Astrocyte of the hippocampus (primary cell): Measurements from ENCODE around the gene USP37.
A peak's percentile ranks its signal among the peaks of the same experiment; 100 is the strongest.
"Not testable (repeated sequence)": the region's sequence is repeated elsewhere in the genome, so short reads cannot be mapped to it uniquely, and the experiment has no call there.

Experiments
- DNase-seq: peaks from one replicate; pipeline ENCODE4 v3.0.0; 2011; ENCODE audit warnings: low read depth, low spot score

USP37 gene

DNA sequence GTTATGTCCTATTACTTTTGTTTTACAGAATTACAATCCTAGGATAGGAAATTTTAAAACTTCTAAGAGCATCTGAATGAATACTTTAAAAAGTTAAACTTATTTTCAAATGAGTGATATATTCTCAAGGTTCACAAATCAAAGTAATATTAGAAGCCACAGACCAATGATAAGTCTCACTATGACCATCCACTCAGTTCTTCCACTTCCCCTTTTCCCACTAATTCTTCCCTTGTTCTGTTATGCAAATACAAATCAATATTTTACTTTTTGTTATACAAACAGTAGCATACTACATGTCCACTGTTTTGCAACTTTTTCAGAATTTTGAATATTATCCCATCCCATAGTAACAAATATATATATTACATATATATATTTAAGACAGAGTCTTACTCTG, 20.2 kb downstream of the USP37 start:
- no peak for DNase-seq

DNA sequence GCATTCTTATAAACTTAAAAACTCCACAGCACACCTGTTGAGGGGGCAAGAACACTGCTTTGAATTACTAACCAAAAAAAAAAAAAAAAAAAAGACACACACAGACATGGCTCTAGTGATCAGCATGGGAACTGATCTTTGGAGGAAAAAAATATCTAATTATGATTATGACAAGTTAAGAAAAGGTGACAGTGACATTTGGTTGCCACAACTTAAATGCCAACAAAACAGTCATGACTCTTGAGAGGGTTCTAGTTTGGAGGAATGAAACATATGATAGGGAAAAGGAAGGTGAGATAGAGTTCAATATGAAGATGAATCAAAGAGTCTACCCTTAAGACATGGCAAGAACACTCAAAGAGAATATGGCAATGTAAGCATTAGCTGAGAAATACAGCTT, 20.6 kb downstream of the USP37 start:
- no peak for DNase-seq

DNA sequence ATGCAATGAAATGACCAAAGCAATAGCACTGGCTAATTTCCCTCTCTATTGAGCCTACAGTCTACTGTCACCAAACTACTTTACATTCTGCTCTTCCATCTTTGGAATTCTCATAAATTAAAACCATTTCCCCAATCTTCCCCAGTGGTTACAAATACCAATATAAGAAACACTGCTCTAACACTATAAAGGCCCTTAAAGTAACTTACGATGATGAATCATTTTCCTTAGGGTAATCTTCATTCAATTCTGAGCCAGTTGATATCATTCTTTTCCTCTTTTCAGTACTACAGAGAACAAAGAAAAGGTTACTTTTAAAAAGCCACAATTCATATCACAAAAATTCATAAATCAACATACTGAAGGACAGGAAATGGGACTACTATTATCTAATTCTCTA, 22.1 kb downstream of the USP37 start:
- DNase-seq: no peak

DNA sequence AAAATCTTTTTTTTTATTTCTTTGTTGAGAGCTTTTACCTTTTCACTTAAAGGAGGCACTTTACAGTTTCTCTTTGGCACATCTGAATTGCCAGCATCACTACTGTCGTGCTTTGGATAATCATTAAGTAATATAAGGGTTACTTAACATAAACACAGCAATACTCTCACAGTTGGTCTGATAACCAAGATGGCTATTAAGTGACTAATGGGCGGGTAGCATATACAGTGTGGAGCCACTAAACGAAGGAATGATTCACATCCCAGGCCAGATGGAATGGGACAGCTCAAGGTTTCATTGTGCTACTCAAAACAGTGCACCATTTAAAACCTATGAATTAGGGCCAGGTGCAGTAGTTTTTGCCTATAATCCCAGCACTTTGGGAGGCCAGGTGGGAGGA, 28.1 kb downstream of the USP37 start:
- DNase-seq: no peak

DNA sequence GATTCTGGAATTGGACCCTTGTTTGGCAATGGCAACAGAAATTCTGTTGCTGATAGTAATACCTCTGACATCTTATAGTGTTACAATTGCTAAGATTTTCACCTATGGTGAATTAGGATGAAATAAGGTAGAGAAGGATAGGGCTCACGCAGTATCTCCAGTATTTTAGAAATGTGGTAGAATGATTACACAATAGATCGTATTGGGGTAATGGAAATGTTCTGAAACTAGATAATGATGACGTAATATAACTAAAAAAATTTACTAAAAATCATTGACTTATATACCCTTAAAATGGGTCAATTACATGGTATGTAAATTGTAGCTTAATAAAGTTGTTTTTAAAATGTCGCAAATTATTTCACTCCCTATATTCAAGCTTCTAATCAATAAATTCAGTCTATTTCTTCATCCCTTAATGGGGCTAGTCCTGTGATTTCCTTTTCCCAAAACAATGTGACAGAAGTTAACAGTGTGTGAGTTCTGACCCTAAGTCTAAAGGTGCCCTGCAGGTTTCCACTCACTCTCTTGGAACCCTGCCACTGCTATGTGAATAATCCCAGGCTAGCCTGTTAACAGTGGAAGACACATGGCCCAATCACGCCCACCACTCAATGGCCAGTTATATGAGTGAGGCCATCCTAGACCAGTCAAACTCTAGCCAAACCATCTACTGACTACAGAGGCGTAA, 31.2 kb downstream of the USP37 start:
- no peak for DNase-seq

DNA sequence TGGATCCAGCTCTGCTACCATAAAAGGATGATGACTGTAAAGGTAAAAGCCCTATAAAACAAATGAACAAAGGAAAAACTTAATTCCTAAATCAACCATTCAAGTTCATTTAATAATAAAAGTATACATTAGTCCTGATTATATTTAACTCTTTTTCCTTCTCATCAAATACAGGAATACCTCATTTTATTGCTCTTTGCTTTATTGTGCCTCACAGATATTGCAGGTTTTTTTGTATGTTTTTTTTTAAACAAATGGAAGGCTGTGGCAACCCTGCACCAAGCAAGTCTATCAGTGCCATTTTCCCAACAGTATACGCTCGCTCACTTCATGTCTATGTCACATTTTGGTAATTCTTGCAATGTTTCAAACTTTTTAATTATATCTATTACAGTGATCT, 38.2 kb downstream of the USP37 start:
- no peak for DNase-seq

DNA sequence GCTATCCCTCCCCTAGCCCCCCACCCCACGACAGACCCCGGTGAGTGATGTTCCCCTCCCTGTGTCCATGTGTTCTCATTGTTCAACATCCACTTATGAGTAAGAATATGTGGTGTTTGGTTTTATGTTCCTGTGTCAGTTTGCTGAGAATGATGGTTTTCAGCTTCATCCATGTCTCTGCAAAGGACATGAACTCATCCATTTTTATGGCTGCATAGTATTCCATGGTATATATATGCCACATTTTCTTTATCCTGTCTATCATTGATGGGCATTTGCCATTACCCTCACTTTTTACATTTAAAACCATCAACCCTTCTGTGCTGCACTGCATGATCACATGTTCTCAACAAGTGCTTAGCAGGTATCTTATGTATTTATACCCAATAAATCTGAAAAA, 39.7 kb downstream of the USP37 start:
- not testable (repeated sequence) for DNase-seq

DNA sequence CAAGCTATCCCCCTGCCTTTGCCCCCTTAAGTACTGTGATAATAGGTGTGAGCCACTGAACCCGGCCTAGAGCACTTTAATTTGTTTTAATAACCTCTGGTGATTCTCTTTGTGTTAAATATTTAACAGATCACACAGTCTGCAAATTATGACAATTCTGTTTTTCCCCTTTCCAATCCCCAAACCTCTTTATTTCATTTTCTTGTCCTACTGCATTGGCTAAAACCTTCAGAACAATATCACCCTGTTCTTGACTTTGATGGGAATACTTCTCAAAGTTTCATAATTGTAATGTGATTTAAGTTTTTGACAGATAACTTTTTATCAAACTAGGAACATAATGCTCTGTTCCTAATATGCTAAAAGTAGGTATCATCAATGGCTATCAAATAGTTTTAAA, 44.5 kb downstream of the USP37 start:
- DNase-seq: no peak

DNA sequence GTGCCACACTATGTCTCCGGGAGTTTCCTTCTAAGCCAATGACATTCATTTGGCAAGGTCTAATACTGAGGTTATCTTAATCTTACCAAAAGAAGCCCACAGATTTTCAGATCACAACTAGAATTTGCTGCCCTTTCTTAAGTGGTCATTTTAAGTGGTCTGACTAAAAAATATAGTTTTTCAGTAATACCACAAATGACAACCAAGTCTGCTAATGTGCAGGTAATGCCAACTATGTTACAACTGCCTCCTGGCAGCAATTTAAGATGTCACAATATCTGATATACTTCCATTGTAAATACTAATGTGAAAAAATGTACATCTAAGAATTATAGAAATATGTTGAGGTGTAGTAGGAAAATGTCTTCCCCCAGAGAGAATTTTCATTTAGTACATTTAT, 49.3 kb downstream of the USP37 start:
- DNase-seq: no peak

DNA sequence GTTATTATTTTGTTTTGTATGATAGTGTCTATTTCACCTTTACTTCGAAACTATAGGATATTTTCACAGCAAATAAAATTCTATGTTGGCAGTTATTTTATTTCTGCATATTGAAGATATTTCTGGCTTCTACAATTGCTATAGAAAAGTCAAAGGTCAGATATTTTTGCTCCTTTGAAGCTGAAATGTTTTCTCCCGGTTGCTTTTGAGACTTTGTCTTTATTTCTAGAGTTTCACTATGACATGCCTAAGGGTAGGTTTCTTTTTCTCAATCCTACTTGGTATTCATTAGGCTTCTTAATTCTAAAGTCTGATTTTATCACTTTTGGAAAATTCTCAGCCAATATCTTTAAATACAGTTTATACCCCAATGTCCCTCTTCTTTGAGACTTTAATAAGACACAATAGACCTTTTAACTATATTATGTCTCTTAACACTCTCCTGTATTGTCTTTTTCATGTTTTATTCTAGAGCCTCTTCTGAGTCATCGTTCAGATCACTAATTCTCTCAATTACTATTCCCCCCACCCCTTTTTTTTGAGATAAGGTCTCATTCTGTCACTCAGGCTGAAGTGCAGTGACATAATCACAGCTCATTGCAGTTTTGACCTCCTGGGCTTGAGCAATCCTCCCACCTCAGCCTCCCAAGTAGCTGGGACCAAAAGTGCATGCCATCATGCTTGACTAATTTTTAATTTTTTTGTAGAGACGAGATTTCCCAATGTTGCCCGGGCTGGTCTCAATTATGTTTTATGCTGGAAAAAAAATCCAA, 50.5 kb downstream of the USP37 start:
- no peak for DNase-seq

DNA sequence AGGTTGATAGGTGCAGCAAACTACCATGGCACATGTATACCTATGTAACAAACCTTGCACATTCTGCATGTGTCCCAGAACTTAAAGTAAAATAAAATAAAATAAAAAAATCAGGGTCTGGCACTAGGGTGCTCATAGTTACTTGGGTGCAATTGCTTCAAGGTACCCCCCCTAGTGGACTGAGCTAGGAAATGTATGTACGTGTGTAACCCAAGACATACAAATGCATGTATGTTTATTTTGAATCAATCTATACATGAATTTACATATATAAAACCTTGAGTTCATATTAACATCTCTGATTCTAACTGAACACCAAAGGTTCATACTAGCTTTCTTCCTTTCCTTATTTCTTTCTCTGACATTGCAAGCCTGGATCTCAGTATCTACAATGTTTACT, 51.5 kb downstream of the USP37 start:
- no peak for DNase-seq

DNA sequence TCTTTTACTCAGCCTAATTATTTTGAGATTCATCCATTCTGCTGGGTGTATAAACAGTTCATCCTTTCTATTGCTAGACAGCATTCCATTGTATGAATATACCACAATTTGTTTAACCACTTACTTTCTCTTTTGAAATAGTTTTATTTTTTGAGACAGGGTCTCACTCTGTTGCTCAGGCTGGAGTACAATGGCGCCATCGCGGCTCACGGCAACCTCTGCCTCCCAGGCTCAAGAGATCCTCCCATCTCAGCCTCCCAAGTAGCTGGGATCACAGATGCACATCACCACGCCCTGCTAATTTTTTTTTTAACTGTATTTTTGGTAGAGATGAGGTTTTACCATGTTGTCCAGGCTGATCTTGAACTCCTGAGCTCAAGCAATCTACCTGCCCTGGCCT, 54.5 kb downstream of the USP37 start:
- no peak for DNase-seq

DNA sequence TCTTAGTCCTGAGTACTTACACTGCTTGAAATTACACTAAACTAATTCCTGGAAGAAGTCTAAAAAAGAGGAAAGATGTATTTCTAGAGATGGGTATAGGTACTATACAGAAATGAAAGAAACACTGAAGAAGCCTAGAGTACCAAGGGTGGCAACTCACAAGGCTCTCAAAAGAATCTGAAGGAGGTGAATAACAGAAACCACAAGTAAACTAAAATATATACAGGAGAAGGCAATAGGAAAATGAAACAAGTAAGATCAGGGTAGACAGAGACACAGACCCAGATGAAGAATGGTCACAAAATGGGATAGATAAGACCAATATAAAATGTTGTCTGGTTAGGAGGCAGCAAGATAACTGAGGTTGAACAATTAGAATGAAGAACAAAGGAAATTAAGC, 59.9 kb downstream of the USP37 start:
- DNase-seq: no peak

DNA sequence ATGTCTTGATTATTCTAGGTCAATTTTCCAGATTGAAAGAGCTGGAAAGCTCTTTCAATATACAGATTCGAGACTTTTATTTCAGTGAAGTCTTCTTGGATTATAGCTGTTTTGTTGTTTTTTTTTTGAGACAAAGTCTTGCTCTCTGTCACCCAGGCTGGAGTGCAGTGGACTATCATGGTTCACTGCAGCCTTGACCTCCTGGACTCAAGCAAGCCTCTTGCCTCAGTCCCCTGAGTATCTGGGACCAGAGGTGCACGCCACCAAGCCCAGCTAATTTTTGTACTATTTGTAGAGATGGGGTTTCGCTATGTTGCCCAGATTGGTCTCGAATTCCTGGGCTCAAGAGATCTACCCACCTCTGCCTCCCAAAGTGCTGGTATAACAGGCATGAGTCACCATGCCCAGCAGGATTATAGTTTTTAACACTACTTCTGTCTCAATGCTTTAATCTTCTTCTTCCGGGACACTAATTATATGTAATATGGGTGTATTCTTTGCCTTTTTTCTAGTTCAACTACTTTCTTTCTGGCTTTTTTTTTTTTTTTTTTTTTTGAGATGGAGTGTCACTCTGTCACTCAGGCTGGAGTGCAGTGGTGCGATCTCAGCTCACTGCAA, 62.3 kb downstream of the USP37 start:
- no peak for DNase-seq

DNA sequence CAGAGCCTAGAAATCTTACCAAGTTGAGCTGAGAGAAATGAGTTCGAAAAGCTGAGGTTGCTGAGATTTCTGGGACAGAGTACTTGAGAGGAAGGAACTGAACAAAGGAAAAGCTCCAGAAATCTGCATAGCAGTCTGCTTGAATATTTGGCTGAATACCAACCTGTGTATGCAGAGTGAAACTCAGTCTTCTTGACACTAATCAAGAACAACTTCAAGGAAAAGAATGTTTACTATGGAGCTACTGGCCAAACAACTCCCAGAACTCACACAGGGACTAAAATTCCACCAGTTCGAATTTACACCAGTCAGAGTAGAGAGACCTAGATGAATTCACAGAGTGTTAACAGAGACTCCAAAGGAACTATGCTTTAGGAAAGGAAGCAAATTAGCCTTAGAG, 66.5 kb downstream of the USP37 start:
- peak; percentile 87 for DNase-seq

DNA sequence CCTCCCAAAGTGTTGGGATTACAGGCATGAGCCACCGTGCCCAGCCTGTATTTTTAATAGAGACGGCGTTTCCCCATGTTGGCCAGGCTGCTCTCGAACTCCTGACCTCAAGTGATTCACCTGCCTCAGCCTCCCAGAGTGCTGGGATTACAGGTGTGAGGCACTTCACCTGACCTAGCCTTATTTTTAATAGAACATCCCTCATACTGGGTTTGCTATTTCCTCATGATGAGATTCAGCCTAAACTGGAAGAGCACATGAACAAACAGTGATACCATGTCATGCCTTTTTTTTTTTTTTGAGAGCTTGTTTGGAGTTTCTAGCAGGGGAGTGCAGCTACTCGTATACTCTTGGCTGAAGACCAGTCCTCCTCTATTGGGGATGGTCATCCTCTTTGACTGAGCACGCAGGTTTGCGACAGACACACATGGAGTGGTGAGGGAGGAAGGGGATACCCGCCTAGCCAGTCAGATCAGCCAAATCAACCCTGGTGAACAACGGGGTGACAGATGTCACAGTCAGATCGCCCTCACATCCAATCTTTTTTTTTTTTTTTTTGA, 67.6 kb downstream of the USP37 start:
- DNase-seq: no peak

DNA sequence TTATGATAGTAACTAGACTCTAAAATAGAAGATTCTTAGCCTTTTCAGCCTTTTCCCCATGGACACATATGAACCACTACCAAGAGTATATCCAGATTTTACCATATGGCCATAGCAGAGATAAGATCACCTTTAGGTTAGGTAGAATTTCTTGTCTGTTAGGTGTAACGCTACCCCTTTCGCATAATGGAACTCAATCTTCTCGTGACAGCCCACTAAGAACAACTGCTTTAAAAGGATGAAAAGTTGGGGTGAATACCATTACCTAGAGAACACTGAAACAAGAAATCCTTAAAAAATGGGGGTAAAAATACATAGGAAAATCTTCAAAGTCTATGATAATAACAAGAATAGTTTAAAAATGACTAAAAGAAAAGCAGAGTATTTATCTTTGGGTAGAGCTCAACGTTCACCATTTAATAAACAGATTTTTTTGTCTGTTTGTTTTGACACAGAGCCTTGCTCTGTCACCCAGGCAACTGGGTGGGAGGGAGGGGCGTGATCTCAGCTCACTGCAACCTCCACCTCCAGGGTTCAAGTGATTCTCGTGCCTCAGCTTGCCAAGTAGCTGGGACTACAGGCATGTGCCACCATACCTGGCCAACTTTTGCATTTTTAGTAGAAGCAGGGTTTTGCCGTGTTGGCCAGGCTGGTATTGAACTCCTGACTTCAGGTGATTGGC, 82.0 kb downstream of the USP37 start:
- DNase-seq: no peak

DNA sequence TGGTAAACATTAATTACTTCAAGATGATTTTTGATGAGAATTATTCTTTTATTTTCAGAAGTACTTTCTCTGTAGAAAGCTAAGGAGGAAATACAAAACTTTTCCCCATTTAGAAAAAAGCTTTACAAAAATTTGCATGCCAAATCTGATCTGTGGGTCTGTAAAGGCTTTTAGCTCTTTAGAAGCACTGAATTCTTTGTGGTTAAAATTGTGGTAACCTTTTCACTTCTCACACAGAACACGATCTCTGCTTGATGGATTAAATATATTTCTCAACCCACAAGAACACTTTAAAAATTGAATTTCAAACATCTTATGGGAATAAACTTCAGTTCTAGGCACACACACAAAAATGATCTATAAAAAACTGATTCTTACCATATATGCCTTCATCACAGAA, 85.5 kb downstream of the USP37 start:
- DNase-seq: peak; percentile 63

DNA sequence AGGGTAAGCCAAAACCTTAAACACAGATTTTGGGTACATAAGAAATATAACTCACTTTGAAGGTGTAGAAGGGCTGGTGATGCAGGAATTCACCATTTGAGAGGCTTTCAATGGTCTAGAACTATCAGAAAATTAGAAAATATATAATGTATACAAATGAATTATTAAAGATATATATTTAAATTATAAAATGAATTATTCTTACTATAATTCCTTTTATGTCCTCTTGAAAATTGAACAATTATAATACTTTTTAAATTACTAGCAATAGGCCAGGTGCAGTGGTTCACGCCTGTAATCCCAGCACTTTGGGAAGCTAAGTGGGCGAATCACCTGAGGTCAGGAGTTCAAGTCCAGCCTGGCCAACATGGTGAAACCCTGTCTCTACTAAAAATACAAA, 88.6 kb downstream of the USP37 start:
- no peak for DNase-seq

DNA sequence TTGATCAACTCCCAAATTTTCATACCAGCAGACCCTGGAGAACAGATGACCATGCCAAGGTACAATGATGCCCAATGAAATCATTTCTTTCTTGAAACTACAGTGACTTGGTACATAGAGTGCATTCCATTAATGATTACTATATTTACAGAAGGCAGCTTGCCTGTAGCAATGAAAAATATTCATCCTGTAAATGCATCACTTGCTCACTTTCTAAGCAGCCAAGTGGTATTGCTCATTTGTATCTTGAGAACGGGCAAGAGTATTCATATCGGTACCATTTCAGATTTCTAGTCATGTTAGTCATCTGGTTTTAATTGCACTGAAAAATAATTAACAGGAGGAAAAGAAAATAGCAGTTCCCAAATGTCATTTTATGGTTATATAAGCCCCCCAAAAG, 89.6 kb downstream of the USP37 start:
- no peak for DNase-seq

DNA sequence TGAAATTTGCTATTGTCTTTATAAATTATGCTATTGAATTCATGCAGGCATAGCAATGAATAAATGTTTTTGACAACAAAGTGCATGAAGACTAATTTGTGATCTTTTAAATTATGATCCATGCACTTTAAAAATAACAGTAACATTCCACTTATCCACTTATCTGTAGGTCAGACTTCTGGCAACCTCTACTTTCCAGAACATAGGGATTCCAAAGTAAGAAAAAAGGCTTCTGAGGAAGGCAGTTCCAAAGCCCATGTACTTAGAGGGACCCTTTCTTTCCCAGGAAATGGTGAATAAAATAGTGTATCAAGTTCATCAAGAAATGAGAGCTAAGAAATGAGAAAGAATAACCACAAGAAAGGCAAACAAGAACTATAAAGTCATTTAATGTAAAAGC, 90.9 kb downstream of the USP37 start:
- DNase-seq: no peak

DNA sequence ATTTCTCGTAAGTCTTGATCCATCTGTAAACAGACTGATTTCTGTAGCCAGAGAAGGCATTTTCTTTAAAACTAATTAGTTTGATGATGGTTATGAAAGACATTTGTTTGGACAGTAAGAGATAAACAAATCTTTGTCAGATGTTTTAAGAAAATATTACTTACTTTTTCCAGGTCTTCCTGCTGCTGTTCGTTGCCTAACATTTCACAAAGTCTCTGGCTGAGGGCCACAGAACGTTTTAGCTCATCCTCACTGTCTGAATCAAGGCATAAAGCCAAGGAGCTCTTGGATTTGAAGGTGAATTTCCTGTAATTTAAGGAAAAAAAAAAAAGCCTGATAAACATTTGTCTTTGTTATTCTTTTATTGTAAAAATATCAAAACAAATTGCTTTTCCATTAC, 91.5 kb downstream of the USP37 start:
- DNase-seq: no peak
